Large intestine (tissue), 3 donors: Measurements from ENCODE around the gene GOLGA8K. TPM values are rescaled to one million over a fixed set of nuclear protein-coding genes. Genes with fewer than 3 reads are reported as not detected.
"Not testable (repeated sequence)": the region's sequence is repeated elsewhere in the genome, so short reads cannot be mapped to it uniquely, and the experiment has no call there.

Source experiments
- DNase-seq, 2 donors: peaks; one replicate each; pipeline versions ENCODE4 v3.0.0 to v3.0.0-alpha.2; 2013
- H3K27ac ChIP-seq: one replicate; pipeline ENCODE4 v1.5.1; 2013; ENCODE audit warnings: low read length
- H3K27me3 ChIP-seq: 2 replicates; pipeline ENCODE4 v1.6.1; 2013; ENCODE audit warnings: low read length; ENCODE audit not compliant: control insufficient read depth, insufficient read depth
- H3K36me3 ChIP-seq: 2 replicates; pipeline ENCODE4 v1.6.1; 2013; ENCODE audit warnings: low read length; ENCODE audit not compliant: control insufficient read depth, insufficient read depth
- H3K4me1 ChIP-seq: one replicate; pipeline ENCODE4 v1.6.1; 2013; ENCODE audit warnings: low read length; ENCODE audit not compliant: control insufficient read depth, insufficient read depth
- H3K4me3 ChIP-seq: one replicate; pipeline ENCODE4 v1.5.1; 2013; ENCODE audit warnings: low read length
- H3K9me3 ChIP-seq: one replicate; pipeline ENCODE4 v1.6.1; 2013; ENCODE audit warnings: mild to moderate bottlenecking, low read depth, low read length, moderate library complexity; ENCODE audit not compliant: control insufficient read depth
- WGBS: methylation state at CpG from one replicate; pipeline ENCODE4 v1.1.5; 2013; ENCODE audit warnings: low lambda C conversion rate; ENCODE audit not compliant: insufficient coverage; 5-methylcytosine and 5-hydroxymethylcytosine counted together
- polyA plus RNA-seq: library from polyadenylated mRNA; unstranded; fragments of 120-200 nt; gene quantifications from one replicate; pipeline ENCODE4 v1.2.1, GENCODE V29; 2013

Gene GOLGA8K
- polyA plus RNA-seq, 1 donor: 1.6 TPM

DNA sequence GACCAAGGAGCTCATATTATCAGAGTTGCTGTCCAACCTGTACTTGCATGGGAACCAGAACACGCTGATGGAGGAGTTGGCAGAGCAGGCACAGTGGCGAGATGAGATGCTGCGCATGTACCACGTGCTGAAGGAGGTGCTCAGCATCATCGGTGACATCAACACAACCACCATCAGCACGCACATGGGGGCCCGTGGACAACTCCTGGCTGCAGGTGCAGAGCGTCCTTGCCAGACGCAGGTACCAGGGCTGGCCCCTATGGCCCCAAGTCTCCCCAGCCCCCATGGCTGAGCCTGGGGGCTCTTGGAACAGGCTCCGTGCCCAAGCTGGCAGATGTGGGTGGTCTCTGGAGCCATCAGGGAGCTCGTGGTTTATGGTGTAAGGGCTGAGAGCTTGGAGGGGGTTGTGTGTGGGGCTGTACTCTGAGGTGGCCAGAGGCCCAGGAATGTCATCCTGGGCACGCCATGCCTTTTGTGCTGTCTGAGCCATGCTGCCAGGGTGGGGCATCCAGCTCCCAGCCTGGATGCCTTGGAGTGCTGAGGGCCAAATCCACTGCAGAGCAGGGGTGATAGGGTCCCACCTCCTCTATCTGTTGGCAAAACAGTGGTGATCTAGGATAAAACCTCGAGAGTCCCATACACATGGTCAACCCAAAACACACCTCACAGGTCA, 17.1 kb downstream of the GOLGA8K start:
- H3K27ac ChIP-seq: not testable (repeated sequence)
- WGBS: no CpG with 5 or more reads among the region's 13 CpGs

DNA sequence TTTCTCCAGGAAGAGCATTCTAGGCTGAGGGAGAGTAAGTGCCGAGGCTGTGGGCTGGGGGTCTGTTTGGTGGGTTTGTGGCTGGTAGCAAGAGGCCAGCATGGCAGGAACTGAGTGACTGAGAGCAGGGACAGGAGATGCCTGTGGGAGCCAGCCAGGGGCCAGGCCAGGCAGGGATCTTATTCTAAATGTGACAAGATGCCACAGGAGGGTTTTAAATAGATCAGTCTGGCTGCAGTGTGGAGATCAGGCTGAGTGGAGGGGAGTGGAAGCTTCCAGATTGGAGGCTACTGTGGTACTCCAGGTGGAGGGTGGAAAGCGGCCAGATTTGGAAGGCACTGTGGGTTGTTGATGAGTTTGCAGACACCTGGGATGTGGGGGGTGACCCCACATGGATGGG, 28.9 kb downstream of the GOLGA8K start:
- not testable (repeated sequence) for H3K36me3 ChIP-seq, H3K27ac ChIP-seq, H3K4me1 ChIP-seq, H3K9me3 ChIP-seq, H3K4me3 ChIP-seq, DNase-seq, H3K27me3 ChIP-seq
- WGBS: no CpG with 5 or more reads among the region's 2 CpGs

More for the DNA sequence above, 17.1 kb downstream of the GOLGA8K start:
- H3K36me3 ChIP-seq, H3K27me3 ChIP-seq, H3K4me1 ChIP-seq, H3K4me3 ChIP-seq, DNase-seq, H3K9me3 ChIP-seq: not testable (repeated sequence)

DNA sequence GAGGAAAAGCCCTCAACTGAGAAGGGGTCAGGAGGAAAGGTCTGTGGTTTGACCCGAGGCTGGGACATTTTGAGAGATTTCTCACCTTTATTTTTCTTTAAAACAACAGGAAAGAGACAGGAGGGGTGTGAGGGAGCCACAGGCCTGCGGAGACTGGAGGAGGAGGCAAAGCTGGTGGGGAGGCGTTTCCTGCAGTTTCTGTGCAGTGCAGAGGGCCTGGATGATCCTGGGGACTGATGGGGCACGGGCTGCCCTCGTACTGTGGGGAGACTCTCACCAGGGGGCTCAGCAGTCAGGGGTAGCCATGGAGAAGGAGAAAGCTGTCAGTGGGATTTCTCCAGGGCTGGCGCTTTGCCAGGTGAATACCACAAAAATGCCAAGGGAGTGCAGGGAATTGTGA, 29.4 kb downstream of the GOLGA8K start:
- not testable (repeated sequence) for H3K4me1 ChIP-seq, H3K27ac ChIP-seq, H3K4me3 ChIP-seq, H3K27me3 ChIP-seq, DNase-seq, H3K9me3 ChIP-seq, H3K36me3 ChIP-seq
- WGBS: no CpG with 5 or more reads among the region's 6 CpGs

DNA sequence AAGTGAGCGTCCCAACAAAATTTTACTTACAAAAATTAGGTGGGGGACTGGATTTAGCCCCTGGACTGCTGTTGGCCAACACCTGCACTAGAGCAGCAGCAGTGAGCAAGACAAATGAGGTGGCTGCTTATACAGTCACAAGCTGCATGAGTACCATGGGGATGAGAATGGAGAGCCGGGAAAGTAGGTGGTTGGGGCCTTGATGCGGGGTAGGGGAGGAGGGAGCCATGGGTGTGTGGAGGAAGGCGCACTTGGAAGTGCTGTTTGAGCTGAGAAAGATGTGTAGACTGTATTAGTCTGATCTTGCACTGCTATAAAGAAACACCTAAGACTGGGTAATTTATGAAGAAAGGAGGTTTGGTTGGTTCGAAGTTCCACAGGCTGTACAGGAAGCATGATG, 31.0 kb downstream of the GOLGA8K start:
- no CpG with 5 or more reads among the region's 5 CpGs for WGBS
- not testable (repeated sequence) for H3K4me1 ChIP-seq, DNase-seq, H3K27me3 ChIP-seq, H3K9me3 ChIP-seq, H3K36me3 ChIP-seq, H3K4me3 ChIP-seq, H3K27ac ChIP-seq

DNA sequence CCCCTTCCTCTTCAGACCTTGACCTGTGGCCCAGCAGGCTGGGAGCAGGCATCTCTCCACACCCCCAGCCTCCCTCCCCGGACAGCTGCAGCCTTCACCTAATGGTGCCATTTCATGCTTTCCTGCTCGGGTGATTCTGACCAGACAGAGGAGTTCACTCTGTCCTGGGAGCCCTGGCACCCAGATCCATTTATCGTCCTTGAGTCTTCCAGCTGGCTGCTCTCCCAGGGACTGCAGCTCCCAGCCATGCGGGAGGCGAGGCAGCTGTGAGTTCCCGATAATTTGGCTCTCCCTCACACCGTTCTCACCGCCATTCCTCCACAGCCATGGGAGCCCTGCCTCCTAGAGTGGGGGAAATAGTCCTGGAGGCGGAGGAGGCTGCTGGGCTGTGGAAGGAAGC, 32.6 kb downstream of the GOLGA8K start:
- not testable (repeated sequence) for DNase-seq
- WGBS: no CpG with 5 or more reads among the region's 9 CpGs

DNA sequence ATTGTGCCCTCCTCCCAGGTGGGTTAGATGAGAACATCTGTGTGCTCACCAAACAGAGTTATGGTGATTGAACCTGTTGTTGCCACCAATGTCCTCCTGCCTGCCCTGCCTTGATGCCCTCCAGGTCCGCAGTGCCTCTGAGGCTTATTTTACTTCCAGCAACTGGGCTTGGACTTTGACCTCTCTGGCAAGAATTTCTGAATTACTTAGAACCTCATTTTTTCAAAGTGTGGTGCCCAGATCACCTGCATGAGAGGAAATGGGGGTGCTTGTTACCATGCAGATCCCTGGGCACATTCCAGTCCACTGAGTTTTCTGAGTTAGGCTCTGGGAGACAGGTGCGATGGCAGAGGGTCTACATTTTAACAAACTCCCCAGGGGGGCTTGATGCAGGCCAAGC, 33.0 kb downstream of the GOLGA8K start:
- H3K4me3 ChIP-seq, H3K27me3 ChIP-seq, H3K27ac ChIP-seq, H3K4me1 ChIP-seq, DNase-seq, H3K36me3 ChIP-seq, H3K9me3 ChIP-seq: not testable (repeated sequence)
- no CpG with 5 or more reads among the region's 2 CpGs for WGBS

More for the DNA sequence above, 32.6 kb downstream of the GOLGA8K start:
- H3K27ac ChIP-seq, H3K4me1 ChIP-seq, H3K27me3 ChIP-seq, H3K4me3 ChIP-seq, H3K9me3 ChIP-seq, H3K36me3 ChIP-seq: not testable (repeated sequence)

DNA sequence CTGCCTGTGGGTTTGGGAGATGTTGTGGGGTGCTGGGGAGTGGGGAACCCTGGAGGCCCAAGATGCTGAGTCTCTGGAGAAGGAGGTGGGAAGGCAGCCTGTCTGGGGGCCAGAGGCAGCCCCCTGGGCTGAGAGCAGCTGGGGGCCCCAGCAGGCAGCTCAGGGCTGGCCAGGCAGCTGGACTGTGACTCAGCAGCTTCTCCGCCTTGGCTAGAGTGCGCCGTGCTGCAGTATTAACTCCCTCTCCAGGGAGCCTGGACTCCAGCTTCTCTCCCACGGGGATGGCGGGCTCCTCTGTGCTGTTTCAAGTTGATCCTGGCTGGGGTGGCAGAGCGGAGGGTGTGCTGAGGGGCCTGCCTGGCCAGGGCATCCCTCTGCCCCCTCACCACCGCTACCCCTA, 36.6 kb downstream of the GOLGA8K start:
- not testable (repeated sequence) for H3K27ac ChIP-seq, H3K4me3 ChIP-seq, H3K27me3 ChIP-seq, H3K36me3 ChIP-seq, H3K9me3 ChIP-seq, H3K4me1 ChIP-seq, DNase-seq
- no CpG with 5 or more reads among the region's 7 CpGs for WGBS

DNA sequence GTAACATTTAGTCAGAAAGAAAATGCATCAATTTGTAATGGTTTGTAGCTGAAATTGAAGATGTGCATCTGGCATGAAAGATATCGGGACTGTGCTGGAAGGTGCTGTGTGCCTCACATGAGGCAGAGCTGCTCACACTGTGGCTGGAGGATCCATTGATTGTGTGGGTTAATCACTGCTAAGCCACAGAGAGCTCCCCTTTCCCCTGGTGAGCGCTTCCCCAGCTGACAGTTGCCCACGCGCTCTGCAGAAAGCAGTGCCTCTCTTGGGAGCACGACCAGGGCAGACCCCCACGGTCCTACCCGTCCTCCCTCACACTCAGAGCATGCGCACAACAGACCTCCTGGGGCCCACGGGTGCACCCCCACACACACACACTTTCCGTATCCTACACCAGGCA, 37.1 kb downstream of the GOLGA8K start:
- H3K36me3 ChIP-seq, H3K9me3 ChIP-seq, H3K4me1 ChIP-seq, H3K27me3 ChIP-seq, DNase-seq, H3K4me3 ChIP-seq, H3K27ac ChIP-seq: not testable (repeated sequence)
- no CpG with 5 or more reads among the region's 10 CpGs for WGBS

DNA sequence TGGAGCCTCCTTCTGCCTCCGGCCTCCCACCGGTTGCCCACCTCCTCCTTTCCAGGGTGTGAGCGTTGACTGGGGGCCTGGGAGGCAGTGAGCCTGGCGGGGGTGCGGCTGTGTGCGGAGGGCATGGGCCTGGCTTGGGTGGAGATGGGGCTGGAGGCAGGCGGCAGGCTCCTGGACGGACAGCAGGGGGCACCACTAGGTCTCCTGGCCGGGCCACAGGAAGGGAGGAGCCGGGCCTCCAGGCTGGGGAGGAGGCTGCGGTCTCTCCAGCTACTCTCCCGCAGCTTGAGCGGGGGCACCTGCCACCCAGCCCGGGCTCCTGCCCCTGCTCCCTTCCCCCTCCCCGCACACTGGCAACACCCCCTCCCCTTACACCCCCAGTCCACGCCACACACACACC, 38.1 kb downstream of the GOLGA8K start:
- H3K36me3 ChIP-seq, H3K27ac ChIP-seq, DNase-seq, H3K27me3 ChIP-seq, H3K4me3 ChIP-seq, H3K4me1 ChIP-seq, H3K9me3 ChIP-seq: not testable (repeated sequence)
- no CpG with 5 or more reads among the region's 16 CpGs for WGBS

DNA sequence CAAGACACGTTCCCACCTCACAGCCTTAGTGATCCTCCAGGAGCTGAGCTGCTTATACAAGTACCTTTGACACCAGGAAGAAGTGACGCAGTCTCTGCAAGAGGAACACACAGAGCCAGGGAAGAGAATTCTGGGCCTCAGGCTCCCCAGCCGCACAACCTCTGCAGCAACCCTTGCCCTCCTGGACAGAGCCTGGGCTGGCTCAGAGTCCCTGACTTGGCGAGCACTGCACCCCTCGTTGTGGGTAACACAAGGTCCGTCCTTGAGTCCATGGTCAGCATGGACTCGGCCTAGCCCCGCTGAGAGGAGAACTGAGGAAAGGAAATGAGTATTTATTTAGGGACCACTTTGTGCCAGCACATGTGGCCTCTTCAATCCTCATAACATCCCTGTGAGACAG, 39.6 kb downstream of the GOLGA8K start:
- DNase-seq, H3K36me3 ChIP-seq, H3K27ac ChIP-seq, H3K27me3 ChIP-seq, H3K9me3 ChIP-seq, H3K4me1 ChIP-seq, H3K4me3 ChIP-seq: not testable (repeated sequence)
- no CpG with 5 or more reads among the region's 8 CpGs for WGBS

DNA sequence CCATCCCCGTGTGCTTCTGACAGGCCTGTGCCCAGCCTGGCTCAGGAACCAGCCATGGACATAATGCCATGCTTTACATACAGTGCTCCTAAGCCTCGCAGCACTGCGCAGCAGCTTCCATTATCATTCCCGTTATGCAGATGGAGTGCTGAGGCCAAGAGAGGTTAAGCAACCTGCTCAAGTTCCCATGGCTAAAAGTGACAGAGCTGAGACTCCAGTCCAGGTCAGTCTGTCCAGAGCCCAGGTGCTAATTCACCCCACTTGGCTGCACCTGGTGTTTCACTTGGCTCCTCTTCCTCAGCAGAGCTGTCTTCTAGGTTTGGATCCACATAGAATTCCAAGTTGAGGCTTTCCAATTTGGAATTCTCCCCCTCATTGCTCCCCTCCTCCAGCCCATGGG, 41.4 kb downstream of the GOLGA8K start:
- H3K27me3 ChIP-seq, DNase-seq, H3K9me3 ChIP-seq, H3K36me3 ChIP-seq, H3K27ac ChIP-seq, H3K4me1 ChIP-seq, H3K4me3 ChIP-seq: not testable (repeated sequence)
- no CpG with 5 or more reads among the region's 4 CpGs for WGBS
